ENCODE measurements around the gene C12orf42. TPM values are rescaled to one million over a fixed set of nuclear protein-coding genes. Genes with fewer than 3 reads are reported as not detected.
A peak's percentile ranks its signal among the peaks of the same experiment; 100 is the strongest.
"Not testable (repeated sequence)": the region's sequence is repeated elsewhere in the genome, so short reads cannot be mapped to it uniquely, and the experiment has no call there.

C12orf42 gene
- total RNA-seq, 4 donors from 2014 or later, result 18.2 TPM; not detected in 3

DNA sequence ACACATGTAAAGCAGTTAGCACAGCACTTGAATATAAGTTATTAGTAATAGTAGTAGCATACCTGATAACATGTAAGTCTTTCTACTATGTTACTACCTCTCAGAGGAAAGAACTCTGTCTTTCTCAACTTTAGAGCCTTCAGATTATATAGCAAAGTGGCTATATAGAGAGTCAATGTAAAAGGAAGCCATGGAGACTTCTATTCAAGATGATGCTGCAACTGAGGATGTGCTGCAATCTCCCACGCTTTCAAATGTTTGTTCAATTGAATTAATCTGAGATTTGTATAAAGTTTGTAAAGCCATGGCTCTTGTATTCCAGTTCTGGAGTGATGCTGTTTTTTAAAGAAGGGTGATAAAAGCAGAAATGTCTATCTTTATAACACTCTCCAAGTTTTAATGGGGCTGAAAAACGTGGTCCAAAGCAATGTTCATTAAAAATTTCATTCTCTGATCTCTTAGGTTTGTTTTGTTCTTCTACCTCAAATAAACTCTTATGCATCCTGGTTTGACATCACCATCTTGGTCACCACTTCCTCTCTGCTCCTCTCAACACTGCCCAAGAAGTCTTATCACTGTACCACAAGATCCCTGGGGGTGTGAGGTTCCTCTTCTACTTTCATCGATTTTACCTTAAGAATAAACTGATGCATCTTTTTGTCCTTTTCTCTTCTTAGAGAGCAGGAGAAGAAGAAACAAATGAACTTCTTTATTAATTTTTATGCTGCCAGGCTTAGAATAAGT is 40.6 kb downstream of the C12orf42 start:
- no peak overlapping the region for H3K4me3 ChIP-seq
- H3K9me3 ChIP-seq, result no peaks in the 10 kb centered on the region
- H3K27ac ChIP-seq, result peak overlapping the region in 2 of 4 donors; percentile 4 to 44
- no peaks in the 10 kb centered on the region for H3K27me3 ChIP-seq
- DNase-seq, result peak in 2 of 3 donors; percentile 61
- no peak for TF ChIP-seq POLR2A (IDR thresholded peaks at IDR 0.05)
- TF ChIP-seq, protein P1, sequence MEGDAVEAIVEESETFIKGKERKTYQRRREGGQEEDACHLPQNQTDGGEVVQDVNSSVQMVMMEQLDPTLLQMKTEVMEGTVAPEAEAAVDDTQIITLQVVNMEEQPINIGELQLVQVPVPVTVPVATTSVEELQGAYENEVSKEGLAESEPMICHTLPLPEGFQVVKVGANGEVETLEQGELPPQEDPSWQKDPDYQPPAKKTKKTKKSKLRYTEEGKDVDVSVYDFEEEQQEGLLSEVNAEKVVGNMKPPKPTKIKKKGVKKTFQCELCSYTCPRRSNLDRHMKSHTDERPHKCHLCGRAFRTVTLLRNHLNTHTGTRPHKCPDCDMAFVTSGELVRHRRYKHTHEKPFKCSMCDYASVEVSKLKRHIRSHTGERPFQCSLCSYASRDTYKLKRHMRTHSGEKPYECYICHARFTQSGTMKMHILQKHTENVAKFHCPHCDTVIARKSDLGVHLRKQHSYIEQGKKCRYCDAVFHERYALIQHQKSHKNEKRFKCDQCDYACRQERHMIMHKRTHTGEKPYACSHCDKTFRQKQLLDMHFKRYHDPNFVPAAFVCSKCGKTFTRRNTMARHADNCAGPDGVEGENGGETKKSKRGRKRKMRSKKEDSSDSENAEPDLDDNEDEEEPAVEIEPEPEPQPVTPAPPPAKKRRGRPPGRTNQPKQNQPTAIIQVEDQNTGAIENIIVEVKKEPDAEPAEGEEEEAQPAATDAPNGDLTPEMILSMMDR (IDR thresholded peaks at IDR 0.05), result no peak
- H3K4me1 ChIP-seq, result no peaks in the 10 kb centered on the region
- H3K36me3 ChIP-seq, result no peaks in the 10 kb centered on the region

DNA sequence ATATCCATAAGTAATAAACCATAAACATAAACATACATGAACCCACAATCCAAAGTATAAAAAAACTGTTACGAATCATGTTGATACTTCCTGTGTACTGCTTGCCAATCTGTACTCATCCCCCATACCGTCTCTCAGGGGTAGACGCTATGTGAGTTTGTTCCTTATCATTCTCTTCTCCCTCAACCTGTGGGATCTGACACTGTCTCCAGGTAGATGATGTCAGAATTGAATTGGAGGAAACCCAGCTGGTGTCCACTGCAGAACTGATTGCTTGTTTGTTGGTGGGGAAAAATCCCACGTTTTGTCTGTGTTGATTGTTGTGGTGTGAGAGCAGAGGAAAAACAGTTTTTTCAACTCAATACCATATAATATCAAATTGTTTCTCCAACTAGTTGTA is 50.8 kb downstream of the C12orf42 start:
- H3K4me1 ChIP-seq, result peaks cover 0 to 8% (median 0%) of the 10 kb centered on the region in 4 donors
- no peak overlapping the region for H3K4me3 ChIP-seq
- DNase-seq, result no peak

DNA sequence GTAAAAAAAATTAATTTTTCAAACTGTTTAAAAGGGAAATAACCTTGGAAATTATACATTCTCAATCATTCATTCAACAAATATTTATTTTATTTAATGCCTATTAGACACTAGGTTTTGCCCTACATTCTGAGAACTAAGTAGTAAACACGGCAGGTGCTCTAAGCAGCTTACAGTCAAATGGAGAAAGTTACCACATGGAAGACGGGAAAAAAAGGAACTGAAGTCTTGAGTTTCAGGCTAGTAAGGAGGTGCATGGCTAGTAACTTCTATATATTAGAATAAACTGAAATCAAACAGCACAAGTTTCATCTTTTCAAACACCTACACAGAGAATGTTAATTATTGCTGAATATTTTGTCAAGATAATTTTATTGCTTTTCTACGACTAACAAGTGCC is 52.9 kb downstream of the C12orf42 start:
- H3K27ac ChIP-seq, result peak overlapping the region in 2 of 4 donors; percentile 70 to 76
- TF ChIP-seq POLR2A (IDR thresholded peaks at IDR 0.05), result no peak
- TF ChIP-seq, protein P1 (IDR thresholded peaks at IDR 0.05), result no peak
- no peaks in the 10 kb centered on the region for H3K36me3 ChIP-seq
- H3K4me3 ChIP-seq, result no peak overlapping the region
- DNase-seq, result no peak
- no peaks in the 10 kb centered on the region for H3K9me3 ChIP-seq
- H3K4me1 ChIP-seq, result peaks cover 0 to 8% (median 0%) of the 10 kb centered on the region in 4 donors
- no peaks in the 10 kb centered on the region for H3K27me3 ChIP-seq

More for the DNA sequence above, 50.8 kb downstream of the C12orf42 start:
- no peaks in the 10 kb centered on the region for H3K9me3 ChIP-seq
- H3K36me3 ChIP-seq, result no peaks in the 10 kb centered on the region
- no peak overlapping the region for H3K27ac ChIP-seq
- TF ChIP-seq, protein P1 (IDR thresholded peaks at IDR 0.05), result no peak
- H3K27me3 ChIP-seq, result no peaks in the 10 kb centered on the region

DNA sequence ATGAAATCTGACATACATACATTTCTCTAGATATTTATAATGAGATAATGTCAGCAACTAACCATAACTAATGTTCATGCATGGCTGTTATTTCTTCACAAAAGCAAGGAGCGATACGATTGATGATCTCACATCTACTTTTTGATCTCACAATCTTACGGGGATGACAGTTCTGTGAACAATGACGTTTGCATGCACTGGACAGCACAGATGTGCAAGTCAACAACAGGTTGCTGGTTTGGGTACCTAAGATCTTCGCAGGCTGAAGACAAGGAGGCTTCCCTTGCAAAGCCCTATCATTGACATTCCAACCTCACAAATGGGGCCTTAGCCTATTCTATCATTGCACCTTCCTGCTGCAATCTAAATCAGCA is 53.6 kb downstream of the C12orf42 start:
- H3K4me3 ChIP-seq, result no peak overlapping the region
- TF ChIP-seq POLR2A (IDR thresholded peaks at IDR 0.05), result no peak
- TF ChIP-seq, protein P1 (IDR thresholded peaks at IDR 0.05), result no peak
- peak overlapping the region in 3 of 4 donors; percentile 42 to 76 (median 70) for H3K27ac ChIP-seq

DNA sequence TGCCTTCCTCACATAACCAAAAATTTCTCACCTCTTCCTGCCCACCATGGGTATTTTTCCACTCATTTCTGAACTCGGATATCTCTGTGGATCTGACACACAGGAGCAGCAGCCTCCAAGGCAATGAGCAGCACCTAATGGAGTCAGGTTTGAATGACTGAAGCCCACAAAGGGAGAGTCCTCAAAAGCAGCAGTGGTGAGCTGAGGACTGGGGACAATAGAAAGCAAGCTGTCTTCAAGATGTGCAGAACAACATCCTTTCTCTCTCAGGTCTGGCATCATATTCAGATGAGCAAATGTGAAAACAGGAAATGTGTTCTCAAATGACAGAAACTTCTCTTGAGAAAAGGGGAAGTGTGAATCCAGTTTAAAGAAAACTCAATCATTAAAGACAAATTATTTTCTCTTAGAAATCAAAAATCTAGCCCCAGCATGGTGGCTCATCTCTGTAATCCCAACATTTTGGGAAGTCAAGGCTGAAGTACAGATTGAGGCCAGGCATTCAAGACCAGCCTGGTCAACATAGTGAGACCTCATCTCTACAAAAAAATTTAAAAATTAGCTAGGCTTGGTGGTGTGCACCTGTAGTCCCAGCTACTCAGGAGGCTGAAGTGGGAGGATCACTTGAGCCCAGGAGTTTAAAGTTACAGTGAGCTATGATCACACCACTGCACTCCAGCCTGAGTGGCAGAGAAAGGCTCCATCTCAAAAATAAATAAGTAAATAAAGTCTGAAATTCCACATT is 54.2 kb downstream of the C12orf42 start:
- Histone ChIP-seq H3K4me3 (peak overlapping the region in 2 of 4 donors; percentile 15 to 18), H3K36me3 (no peaks in the 10 kb centered on the region), H3K9me3 (no peaks in the 10 kb centered on the region), H3K4me1 (peaks cover 0 to 8% (median 0%) of the 10 kb centered on the region in 4 donors), H3K27me3 (no peaks in the 10 kb centered on the region), H3K27ac (peak overlapping the region; percentile 13 to 76 (median 56))
- peak in 2 of 3 donors; percentile 73 to 82 for DNase-seq
- TF ChIP-seq, protein P1 (IDR thresholded peaks at IDR 0.05), result no peak
- no peak for TF ChIP-seq POLR2A (IDR thresholded peaks at IDR 0.05)

More for the DNA sequence above, 53.6 kb downstream of the C12orf42 start:
- H3K9me3 ChIP-seq, result no peaks in the 10 kb centered on the region
- no peaks in the 10 kb centered on the region for H3K36me3 ChIP-seq
- H3K4me1 ChIP-seq, result peaks cover 0 to 8% (median 0%) of the 10 kb centered on the region in 4 donors
- DNase-seq, result no peak
- no peaks in the 10 kb centered on the region for H3K27me3 ChIP-seq

DNA sequence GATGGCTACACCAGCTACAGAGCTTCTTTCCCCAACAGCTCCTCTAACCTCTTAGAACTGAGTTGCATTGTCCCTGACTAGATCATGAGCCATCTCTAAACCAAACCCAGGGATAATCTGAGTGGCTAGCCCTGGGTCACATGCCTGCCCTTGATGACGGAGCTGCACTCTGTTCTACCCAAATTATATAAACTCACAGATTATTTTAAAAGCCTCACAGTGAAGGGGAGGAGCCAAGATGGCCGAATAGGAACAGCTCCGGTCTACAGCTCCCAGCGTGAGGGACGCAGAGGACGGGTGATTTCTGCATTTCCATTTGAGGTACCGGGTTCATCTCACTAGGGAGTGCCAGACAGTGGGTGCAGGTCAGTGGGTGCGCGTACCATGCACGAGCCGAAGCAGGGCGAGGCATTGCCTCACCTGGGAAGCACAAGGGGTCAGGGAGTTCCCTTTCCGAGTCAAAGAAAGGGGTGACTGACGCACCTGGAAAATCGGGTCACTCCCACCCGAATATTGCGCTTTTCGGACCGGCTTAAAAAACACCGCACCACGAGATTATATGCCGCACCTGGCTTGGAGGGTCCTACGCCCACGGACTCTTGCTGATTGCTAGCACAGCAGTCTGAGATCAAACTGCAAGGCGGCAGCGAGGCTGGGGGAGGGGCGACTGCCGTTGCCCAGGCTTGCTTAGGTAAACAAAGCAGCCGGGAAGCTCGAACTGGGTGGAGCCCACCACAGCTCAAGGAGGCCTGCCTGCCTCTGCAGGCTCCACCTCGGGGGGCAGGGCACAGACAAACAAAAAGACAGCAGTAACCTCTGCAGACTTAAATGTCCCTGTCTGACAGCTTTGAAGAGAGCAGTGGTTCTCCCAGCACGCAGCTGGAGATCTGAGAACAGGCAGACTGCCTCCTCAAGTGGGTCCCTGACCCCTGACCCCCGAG is 61.3 kb downstream of the C12orf42 start:
- peak overlapping the region in 1 of 4 donors; percentile 1 for H3K4me3 ChIP-seq
- not testable (repeated sequence) for H3K9me3 ChIP-seq, DNase-seq

More for the DNA sequence above, 61.3 kb downstream of the C12orf42 start:
- H3K27ac ChIP-seq, result peak overlapping the region in 1 of 4 donors; percentile 25
- H3K4me1 ChIP-seq, H3K27me3 ChIP-seq, H3K36me3 ChIP-seq: not testable (repeated sequence)

Data from Peyer's patch (tissue), 4 donors.